ENCODE results near the gene ZBTB7B.

GRCh38 chr1:154953611-154954038 lies 49.0 kb upstream of the ZBTB7B start:
- no peak for TF ChIP-seq MYBL2 (IDR thresholded peaks at IDR 0.05; ENCODE audit: low read depth)
- TF ChIP-seq MYBL2 (CRISPR knock-in tag; IDR thresholded peaks at IDR 0.05; ENCODE audit: borderline replicate concordance), result no peak
- no peak for TF ChIP-seq CEBPZ (IDR thresholded peaks at IDR 0.05; ENCODE audit: borderline replicate concordance, low read depth, low read length)
- TF ChIP-seq BRCA1 (IDR thresholded peaks at IDR 0.05), result no peak
- no peak for TF ChIP-seq BRCA1 (CRISPR knock-in tag; IDR thresholded peaks at IDR 0.05)
- no peak for TF ChIP-seq CTCF (IDR thresholded peaks at IDR 0.05 in 2 of 3, conservative IDR thresholded peaks at IDR 0.05 in 1 of 3; ENCODE audit: insufficient read depth in 2 of 3, low read depth in 1 of 3, low read length in 3 of 3)

Measured in K562 (cell line).